Hindlimb muscle (tissue), 1 donor: ENCODE measurements around the gene HPS4. TPM values are rescaled to one million over a fixed set of nuclear protein-coding genes. Genes with fewer than 3 reads are reported as not detected.
"Not testable (repeated sequence)": the region's sequence is repeated elsewhere in the genome, so short reads cannot be mapped to it uniquely, and the experiment has no call there.

ENCODE experiments used
- DNase-seq: peaks from one replicate; pipeline ENCODE4 v3.0.0-alpha.2; 2013
- polyA plus RNA-seq: library from polyadenylated mRNA; unstranded; fragments of 120-200 nt; gene quantifications from one replicate; pipeline ENCODE4 v1.2.1, GENCODE V29; 2013; ENCODE audit not compliant: insufficient read length

Gene HPS4
- polyA plus RNA-seq, 1 donor, result 18.0 TPM

GRCh38 chr22:26439559-26439958 is 44.0 kb downstream of the HPS4 start:
- DNase-seq, result no peak

DNA sequence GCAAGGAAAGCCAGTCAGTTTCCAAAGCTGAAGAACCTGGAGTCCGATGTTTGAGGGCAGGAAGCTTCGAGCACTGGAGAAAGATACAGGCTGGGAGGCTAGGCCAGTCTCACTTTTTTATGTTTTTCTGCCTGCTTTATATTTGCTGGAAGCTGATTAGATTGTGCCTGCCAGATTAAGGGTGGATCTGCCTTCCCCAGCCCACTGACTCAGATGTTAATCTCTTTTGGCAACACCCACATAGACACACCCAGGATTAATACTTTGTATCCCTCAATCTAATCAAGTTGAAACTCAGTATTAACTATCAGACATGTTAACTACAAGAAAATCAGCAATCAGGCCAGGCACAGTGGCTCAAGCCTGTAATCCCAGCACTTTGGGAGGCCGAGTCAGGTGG is 44.8 kb downstream of the HPS4 start:
- DNase-seq, result not testable (repeated sequence)

DNA sequence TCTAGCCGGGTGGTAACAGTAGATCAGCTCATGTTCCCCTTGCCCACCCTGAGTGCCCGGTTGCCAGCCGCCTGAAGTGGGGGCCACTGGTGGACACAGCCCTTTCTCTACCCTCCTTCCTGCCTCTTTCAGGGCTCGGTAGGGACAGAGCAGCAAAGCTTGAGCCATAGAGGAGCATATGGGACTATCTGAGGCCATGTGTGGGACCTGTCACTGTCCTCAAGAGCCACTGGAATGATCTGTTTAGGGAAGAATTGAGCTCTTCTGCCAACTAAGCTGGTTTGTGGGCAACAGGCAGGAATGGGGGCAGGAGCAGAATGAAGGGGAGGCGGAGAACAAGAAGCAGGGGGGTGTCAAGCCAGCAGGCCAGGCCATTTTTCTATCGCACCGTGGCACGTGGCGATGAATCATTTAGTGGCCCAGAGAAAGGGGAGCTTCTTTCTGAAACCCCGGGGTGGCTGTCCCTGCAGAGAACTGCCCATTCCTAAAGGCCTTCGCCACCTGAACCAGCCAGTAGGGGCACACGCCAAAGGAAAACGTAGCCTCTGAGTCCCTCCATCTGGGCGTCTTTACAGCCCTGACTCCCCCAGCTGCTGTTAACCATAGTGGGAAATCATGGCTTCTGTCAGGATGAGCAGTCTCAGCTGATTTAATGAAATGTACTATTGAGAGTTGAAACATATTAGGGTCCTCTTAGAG is 45.7 kb downstream of the HPS4 start:
- no peak for DNase-seq

GRCh38 chr22:26436903-26437515 is 46.6 kb downstream of the HPS4 start:
- no peak for DNase-seq

- no peak for DNase-seq
These were observed 48.1 kb downstream of the HPS4 start for GRCh38 chr22:26435327-26436093.

GRCh38 chr22:26433805-26434204 is 49.8 kb downstream of the HPS4 start:
- DNase-seq, result no peak

DNA sequence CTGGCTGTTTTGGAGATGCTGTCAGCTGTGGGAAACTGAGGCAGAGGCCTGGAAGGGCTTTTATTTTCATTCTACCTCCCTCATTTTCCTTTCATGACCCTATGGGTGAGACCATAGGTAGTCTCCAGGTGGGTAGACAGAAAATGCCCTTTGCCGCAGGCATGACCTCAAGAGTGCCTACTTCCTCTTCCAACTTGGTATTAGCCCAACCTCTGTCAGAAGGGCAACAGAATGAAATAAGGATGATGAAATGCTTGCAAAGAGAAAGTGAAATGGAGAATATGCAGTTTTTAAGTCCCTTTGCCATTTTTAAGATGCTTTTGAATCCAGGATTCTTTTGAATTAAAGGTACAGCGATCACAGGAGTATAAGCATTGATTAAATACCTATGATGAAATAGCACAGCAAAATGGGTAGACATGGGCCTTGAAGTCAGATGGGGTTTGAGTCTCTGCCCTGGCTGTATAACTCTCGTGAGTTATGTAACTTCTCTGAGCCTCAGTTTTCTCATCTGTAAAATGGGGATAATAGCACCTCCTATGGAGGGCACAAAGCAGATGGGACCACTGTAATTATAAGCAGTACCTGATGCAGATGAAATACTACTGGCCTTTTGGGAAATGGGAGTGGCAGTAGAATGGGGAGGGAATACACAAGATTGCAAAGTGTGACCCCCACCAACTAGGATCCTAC is 50.8 kb downstream of the HPS4 start:
- no peak for DNase-seq

GRCh38 chr22:26431261-26431995 is 52.2 kb downstream of the HPS4 start:
- no peak for DNase-seq

- no peak for DNase-seq
These were observed 53.0 kb downstream of the HPS4 start for GRCh38 chr22:26430600-26430999.

- DNase-seq, result no peak
These were observed 53.9 kb downstream of the HPS4 start for GRCh38 chr22:26429458-26430286.

DNA sequence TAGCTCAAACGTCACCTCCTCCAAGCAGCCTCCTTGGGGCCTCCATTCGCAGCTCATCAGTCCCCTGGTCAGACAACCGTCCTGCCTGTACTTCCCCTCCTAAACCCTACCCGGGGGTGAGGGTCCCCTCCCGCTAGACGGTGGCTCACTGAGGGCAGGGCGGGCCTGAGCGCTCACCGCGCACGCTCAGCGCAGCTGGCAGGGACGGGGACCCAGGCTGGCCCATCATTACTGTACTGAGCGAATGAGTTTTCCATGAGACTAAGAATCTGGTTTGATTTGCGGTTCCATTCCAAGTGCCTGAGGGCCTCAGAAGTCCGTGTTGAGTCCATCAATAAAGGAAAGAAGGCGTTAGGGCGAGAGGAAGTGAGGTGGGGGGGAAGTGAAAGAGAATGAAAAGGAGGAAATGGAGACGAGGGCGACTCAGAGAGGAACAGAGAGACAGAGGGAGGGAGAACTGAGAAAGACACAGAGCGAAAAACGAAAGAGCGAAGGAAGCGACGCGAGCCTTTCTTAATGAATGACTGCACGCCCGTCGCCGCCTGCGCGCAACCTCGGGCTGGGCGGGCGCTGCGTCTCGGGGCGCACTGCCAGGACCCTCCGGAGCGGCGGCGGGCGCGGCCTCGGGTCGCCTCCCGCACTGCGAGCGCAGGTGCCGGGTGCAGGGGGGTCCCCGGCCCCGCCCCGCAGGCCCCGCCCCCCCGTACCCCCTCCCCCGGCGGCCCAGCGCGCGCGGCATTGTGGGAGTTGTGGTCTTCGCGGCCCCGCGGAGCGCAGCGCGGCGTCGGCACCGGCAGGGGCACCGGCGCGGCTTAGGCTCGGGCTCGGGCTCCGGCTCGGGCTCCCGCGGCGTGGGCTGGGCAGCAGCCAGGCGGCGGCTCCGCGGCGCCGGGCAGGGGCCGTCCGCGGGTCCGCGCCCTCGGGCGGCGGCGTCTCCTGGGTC is 54.8 kb downstream of the HPS4 start, which contains the start of gene ASPHD2:
Gene ASPHD2, plus strand, starts transcription at position 746 of the 943 bp plus-strand sequence. CDS start 4,356 bp downstream, outside the sequence.
- peak; percentile 72 for DNase-seq

GRCh38 chr22:26426924-26427323 is 56.7 kb downstream of the HPS4 start:
- DNase-seq, result no peak

DNA sequence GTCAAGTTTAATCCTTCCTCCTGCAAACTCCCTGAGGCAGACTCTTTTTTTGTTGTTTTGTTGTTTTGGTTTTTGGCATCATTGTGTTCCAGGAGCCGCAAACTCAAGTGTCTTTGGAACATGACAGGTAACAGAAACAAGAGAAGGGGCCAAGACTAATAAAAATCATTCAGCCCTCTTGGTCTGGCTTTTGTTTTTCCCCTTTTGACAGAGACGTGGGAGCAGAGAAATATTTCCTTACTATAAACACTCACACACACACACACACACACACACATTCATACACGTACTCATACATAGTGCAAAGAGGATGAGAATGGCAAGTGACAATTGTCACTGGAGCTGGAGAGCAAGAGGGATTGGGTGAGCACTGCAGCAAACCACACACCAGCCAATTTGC is 65.0 kb downstream of the HPS4 start:
- no peak for DNase-seq

DNA sequence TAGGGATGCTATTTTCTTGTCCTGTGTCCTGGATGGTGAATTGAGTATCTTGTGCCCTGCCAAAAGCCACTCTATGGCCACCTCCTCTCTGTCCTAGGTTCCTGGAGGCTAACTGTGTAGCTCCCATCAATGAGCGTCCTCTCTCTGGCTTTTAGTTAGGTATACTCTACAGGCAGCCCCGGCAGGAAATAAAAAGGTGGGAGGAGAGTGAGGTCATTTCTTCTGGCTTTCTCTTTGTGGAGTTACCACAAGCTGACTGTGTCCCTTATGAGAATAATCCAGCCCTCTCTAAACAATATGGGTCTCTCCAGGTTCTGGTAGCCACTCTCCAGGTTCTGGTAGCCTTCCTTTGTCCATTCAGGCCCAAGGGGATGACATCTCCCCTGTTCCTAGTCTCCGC is 66.2 kb downstream of the HPS4 start:
- no peak for DNase-seq

GRCh38 chr22:26416670-26417276 is 66.8 kb downstream of the HPS4 start:
- DNase-seq, result peak; percentile 41

DNA sequence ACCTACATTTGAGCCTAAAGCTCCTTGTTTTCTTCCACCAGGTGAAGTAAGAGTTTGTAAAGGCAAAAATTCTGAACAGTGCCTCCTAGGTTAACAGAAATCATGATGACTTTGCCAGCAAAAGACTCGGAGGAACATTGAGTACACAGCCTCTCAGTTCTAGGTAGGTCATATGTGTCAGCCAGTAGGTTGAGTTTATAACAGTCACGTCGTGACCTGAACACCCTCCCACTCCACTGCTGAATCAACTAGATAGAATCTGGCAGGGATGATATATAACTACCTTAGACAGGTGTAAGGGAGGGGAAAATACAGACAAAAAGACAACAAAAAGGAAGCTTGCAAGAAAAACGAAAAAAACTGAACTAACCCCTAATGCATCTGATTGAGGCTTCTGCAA is 67.3 kb downstream of the HPS4 start:
- no peak for DNase-seq

GRCh38 chr22:26414347-26414746 is 69.2 kb downstream of the HPS4 start:
- DNase-seq, result no peak

- DNase-seq, result no peak
These were observed 73.2 kb downstream of the HPS4 start for GRCh38 chr22:26410386-26410785.

DNA sequence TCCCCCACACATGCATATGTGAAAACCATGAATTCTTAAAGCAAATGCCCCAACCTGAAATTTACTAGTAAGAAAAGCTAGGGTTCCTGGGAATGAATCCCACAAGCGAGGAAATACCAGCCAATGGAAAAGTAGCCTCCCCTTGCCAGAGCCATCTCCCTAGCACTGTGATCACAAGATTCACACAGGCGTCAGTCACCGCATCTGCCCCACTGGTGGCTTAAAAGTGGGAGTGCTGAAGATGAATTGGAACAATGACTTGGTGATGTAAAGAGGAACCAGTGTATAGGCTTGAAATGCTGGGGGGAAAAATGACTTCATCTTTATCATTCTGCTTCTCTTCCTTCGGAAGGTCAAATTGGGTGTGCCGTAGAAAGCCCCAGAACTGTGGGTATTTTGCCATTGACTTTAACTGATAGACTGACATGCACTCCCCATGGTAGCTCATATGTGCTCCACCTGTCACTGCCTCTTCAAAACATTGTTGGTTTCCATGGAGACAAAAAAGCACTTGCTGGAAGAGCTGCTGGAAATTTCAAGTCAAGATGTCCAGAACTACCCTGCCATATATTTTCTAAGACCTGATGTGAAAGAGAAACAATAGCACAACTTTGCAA is 73.8 kb downstream of the HPS4 start:
- peak; percentile 46 for DNase-seq
